Esophagus squamous epithelium (tissue), 4 donors: ENCODE measurements around the gene KIAA1217.

Source experiments
- CTCF ChIP-seq, 6 experiments: fragments of 450-650 bp in 4 of 6; fragments of 200-600 bp in 2 of 6; sonication (generic) in 2 of 6; IDR thresholded peaks; one replicate each; pipeline ENCODE4 v1.5.1; 2016 to 2019; ENCODE audit warnings: antibody characterized with exemption in 6 of 6, mild to moderate bottlenecking in 4 of 6, moderate library complexity in 4 of 6
- POLR2A ChIP-seq, 4 donors: fragments of 450-650 bp; IDR thresholded peaks; one replicate each; pipeline ENCODE4 v1.6.1; 2017; ENCODE audit warnings: antibody characterized with exemption in 4 of 4, mild to moderate bottlenecking in 4 of 4, moderate library complexity in 3 of 4

- TF ChIP-seq CTCF (IDR thresholded peaks at IDR 0.05) = no peak
- no peak for TF ChIP-seq POLR2A (IDR thresholded peaks at IDR 0.05)
Observed at GRCh38 chr10:24269476-24269875, 60.5 kb downstream of the KIAA1217 start.
